Osteocyte (in vitro differentiated cells): ENCODE results near the gene CMTM1. TPM values are rescaled to one million over a fixed set of nuclear protein-coding genes. Genes with fewer than 3 reads are reported as not detected.

Source experiments
- DNase-seq: peaks from one replicate; pipeline ENCODE4 v3.0.0; 2021; ENCODE audit warnings: mixed read lengths; ENCODE audit not compliant: unreplicated experiment; ENCODE audit errors: extremely low spot score
- H3K27ac Mint-ChIP-seq: one replicate; pipeline ENCODE4 v1.8.0; 2021; ENCODE audit warnings: mild to moderate bottlenecking, mixed read lengths; ENCODE audit not compliant: unreplicated experiment
- H3K27me3 Mint-ChIP-seq: one replicate; pipeline ENCODE4 v1.8.0; 2021; ENCODE audit warnings: mixed read lengths; ENCODE audit not compliant: unreplicated experiment
- H3K36me3 Mint-ChIP-seq: one replicate; pipeline ENCODE4 v1.8.0; 2021; ENCODE audit warnings: mixed read lengths; ENCODE audit not compliant: unreplicated experiment
- H3K4me1 Mint-ChIP-seq: one replicate; pipeline ENCODE4 v1.8.0; 2021; ENCODE audit warnings: mixed read lengths; ENCODE audit not compliant: unreplicated experiment
- H3K4me3 Mint-ChIP-seq: one replicate; pipeline ENCODE4 v1.8.0; 2021; ENCODE audit warnings: mild to moderate bottlenecking, moderate library complexity, mixed read lengths; ENCODE audit not compliant: unreplicated experiment
- H3K9me3 Mint-ChIP-seq: one replicate; pipeline ENCODE4 v1.8.0; 2021; ENCODE audit warnings: mixed read lengths; ENCODE audit not compliant: unreplicated experiment
- total RNA-seq: library from RNA; stranded (reverse); gene quantifications from 2 replicates; pipeline ENCODE4 v1.2.1, GENCODE V29; 2021
- TF ChIP-seq, protein P1 (sequence below): fragments of 200-600 bp; sonication (generic); IDR thresholded peaks from 2 replicates; pipeline ENCODE4 v1.5.0; 2021; ENCODE audit warnings: antibody characterized with exemption, mild to moderate bottlenecking, moderate library complexity

CMTM1 gene
- total RNA-seq, 1 donor from 2014 or later: 7.8 TPM

DNA sequence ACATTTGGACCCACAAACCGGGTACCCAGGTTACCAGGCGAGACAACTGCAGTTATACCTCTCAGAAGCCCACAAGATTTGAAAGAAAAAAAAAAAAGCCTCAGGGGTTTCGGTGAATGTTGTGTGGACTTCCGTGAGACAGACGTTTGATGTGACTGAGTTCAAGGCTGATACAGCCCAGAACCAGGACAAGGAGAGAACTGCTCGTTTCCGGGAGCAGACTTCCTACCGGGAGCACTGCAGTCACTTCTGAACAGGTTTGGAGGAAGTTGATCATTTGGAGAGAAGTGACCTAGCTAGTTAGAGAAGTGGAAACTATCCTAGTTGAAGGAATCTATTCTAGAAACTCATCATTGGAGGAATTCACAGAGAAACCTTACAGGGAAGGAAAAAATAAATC is 13.0 kb upstream of the CMTM1 start:
- Mint-ChIP-seq H3K27ac (peak overlapping the region; percentile 58), H3K4me3 (peak overlapping the region; percentile 93), H3K27me3 (no peaks in the 10 kb centered on the region), H3K9me3 (no peaks in the 10 kb centered on the region), H3K36me3 (peaks cover 11% of the 10 kb centered on the region), H3K4me1 (peaks cover 60% of the 10 kb centered on the region)
- DNase-seq: no peak
- TF ChIP-seq, protein P1, sequence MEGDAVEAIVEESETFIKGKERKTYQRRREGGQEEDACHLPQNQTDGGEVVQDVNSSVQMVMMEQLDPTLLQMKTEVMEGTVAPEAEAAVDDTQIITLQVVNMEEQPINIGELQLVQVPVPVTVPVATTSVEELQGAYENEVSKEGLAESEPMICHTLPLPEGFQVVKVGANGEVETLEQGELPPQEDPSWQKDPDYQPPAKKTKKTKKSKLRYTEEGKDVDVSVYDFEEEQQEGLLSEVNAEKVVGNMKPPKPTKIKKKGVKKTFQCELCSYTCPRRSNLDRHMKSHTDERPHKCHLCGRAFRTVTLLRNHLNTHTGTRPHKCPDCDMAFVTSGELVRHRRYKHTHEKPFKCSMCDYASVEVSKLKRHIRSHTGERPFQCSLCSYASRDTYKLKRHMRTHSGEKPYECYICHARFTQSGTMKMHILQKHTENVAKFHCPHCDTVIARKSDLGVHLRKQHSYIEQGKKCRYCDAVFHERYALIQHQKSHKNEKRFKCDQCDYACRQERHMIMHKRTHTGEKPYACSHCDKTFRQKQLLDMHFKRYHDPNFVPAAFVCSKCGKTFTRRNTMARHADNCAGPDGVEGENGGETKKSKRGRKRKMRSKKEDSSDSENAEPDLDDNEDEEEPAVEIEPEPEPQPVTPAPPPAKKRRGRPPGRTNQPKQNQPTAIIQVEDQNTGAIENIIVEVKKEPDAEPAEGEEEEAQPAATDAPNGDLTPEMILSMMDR: no peak

DNA sequence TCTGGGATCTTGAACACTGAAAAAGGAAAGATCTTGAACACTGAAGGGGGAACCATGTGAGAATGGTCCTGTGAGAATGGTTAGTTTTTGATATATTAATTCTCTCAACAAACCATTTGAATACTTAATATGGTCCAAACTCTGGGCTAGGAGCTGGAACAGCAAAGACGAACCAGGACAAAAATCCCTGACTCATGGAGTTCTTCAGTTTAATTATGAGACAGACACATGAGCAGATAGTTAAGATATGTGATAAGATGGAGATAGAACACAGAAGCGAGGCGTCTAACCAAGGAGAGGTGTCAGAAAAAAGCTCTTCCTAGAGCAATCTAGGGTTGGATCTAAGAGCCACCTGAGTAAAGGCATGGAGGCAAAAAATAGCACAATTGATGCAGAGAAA is 12.2 kb upstream of the CMTM1 start:
- TF ChIP-seq, protein P1: no peak
- Mint-ChIP-seq H3K36me3 (peaks cover 13% of the 10 kb centered on the region), H3K4me3 (peak overlapping the region; percentile 93), H3K9me3 (no peaks in the 10 kb centered on the region), H3K27ac (no peak overlapping the region), H3K4me1 (peaks cover 52% of the 10 kb centered on the region), H3K27me3 (no peaks in the 10 kb centered on the region)
- DNase-seq: no peak

DNA sequence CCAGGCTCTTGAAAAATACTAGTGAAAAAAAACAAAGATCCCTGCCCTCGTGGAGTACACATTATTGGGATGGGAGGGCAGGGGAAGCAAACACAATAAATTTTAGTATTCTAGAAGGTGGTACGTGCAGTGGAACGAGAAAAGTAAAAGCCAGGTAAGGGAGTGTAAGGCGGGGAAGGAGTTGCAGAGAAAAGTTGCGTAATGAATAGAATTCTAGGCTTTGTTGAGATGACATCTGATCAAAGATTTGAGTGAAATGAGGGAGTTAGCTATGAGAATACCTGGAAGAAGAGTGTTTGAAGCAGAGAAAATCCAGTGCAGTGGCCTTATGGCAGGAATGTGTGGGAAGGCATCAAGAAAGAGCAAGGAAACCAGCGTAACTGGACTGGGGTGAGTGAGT is 11.7 kb upstream of the CMTM1 start:
- H3K9me3 Mint-ChIP-seq: no peaks in the 10 kb centered on the region
- no peak overlapping the region for H3K27ac Mint-ChIP-seq
- peaks cover 13% of the 10 kb centered on the region for H3K36me3 Mint-ChIP-seq
- H3K4me1 Mint-ChIP-seq: peaks cover 50% of the 10 kb centered on the region
- TF ChIP-seq, protein P1: no peak
- H3K27me3 Mint-ChIP-seq: no peaks in the 10 kb centered on the region
- no peak for DNase-seq
- H3K4me3 Mint-ChIP-seq: no peak overlapping the region

DNA sequence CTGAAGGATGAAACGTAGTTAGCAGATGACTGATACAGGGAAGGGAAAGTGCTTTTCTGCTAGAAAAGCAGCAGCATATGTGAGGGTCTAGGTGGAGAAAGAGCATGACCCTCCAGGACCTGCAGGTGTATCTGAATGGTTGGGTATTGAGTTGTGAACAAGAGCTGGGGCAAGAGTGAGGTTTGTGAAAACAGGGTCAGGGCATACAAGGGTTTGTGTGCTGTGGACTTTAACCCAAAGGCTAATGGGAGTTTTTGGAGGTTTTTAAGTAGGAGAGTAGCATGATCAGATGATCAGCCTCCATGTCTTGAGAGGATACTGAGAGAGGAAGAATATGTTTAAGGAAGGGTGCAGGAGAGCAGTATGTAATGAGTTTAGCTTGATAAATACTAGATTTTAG is 6.1 kb upstream of the CMTM1 start:
- no peak for DNase-seq
- Mint-ChIP-seq H3K27me3 (no peaks in the 10 kb centered on the region), H3K36me3 (peaks cover 22% of the 10 kb centered on the region), H3K27ac (no peak overlapping the region), H3K9me3 (no peaks in the 10 kb centered on the region), H3K4me3 (no peak overlapping the region), H3K4me1 (peaks cover 8% of the 10 kb centered on the region)
- TF ChIP-seq, protein P1: no peak

DNA sequence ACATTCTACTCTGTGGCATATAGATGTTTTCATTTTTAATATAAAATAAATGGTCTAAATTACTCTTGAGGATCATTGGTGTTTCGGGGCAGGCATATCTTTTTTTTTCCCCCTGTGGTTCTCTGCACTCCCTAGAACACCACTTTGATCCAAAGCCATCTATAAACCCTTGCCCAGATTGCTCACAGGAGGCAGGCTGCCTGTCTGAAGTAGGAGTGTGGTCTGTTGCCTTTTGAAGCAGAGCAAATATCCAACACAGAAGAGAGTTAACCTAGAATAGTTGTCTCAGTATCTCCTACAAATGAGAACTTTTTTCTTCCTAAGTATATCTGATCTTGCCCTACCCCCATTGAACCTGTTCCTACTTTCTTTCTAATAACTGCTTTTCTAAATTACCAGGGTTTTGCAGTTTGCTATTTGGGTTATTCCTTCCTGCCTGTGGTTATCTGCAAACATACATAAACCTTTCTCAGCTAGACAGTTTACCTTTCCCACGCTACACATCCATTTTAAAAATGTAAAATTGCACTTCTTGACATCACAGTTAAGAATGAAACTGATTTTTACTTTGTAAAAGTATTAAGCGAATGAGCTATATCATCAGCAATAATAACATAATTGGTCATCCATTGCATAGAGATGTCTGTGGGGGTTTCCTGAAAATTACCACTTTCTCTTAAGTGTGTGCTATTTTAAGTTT is 4.7 kb upstream of the CMTM1 start:
- DNase-seq: no peak
- Mint-ChIP-seq H3K4me1 (no peaks in the 10 kb centered on the region), H3K27me3 (no peaks in the 10 kb centered on the region), H3K36me3 (peaks cover 27% of the 10 kb centered on the region), H3K27ac (no peak overlapping the region), H3K4me3 (no peak overlapping the region), H3K9me3 (no peaks in the 10 kb centered on the region)
- TF ChIP-seq, protein P1: no peak
